HL-60 (cell line): ENCODE data around the gene RPS29.

Experiments used
- DNase-seq, 2 experiments: peaks; one replicate each; pipeline ENCODE4 v3.0.0-alpha.2; 2010 to 2020; ENCODE audit warnings: low read depth in 1 of 2, low spot score in 1 of 2
- H3K27ac ChIP-seq: fragments of 250-450 bp; sonication (Bioruptor Pico); replicated peaks from 2 replicates; pipeline ENCODE4 v1.5.1; 2020; ENCODE audit warnings: mild to moderate bottlenecking, moderate library complexity
- H3K27me3 ChIP-seq: fragments of 250-450 bp; sonication (Bioruptor Pico); 2 replicates; pipeline ENCODE4 v1.5.1; 2021; ENCODE audit warnings: mild to moderate bottlenecking, moderate library complexity; ENCODE audit not compliant: insufficient read depth, poor library complexity, severe bottlenecking
- H3K4me3 ChIP-seq: replicated peaks from 2 replicates; pipeline ENCODE4 v1.5.1; 2011; ENCODE audit warnings: mild to moderate bottlenecking, control low read depth, low read length; ENCODE audit not compliant: insufficient read depth
- GABPA ChIP-seq: IDR thresholded peaks from 2 replicates; pipeline ENCODE4 v1.6.1; 2012; ENCODE audit warnings: low read depth
- POLR2AphosphoS5 ChIP-seq: IDR thresholded peaks from 2 replicates; pipeline ENCODE4 v1.6.1; 2012; ENCODE audit warnings: low read depth
- SPI1 ChIP-seq: IDR thresholded peaks from 2 replicates; pipeline ENCODE4 v1.6.1; 2012; ENCODE audit warnings: low read depth, mild to moderate bottlenecking, borderline replicate concordance
- TF ChIP-seq, protein P1 (sequence below): IDR thresholded peaks from one replicate; pipeline ENCODE4 v1.5.1; 2011; ENCODE audit warnings: low read length, control low read depth, inconsistent platforms; ENCODE audit not compliant: insufficient read depth
- TF ChIP-seq, protein P2 (sequence below): IDR thresholded peaks from 2 replicates; pipeline ENCODE4 v1.6.1; 2012; ENCODE audit warnings: low read depth; ENCODE audit not compliant: insufficient replicate concordance

Gene RPS29

DNA sequence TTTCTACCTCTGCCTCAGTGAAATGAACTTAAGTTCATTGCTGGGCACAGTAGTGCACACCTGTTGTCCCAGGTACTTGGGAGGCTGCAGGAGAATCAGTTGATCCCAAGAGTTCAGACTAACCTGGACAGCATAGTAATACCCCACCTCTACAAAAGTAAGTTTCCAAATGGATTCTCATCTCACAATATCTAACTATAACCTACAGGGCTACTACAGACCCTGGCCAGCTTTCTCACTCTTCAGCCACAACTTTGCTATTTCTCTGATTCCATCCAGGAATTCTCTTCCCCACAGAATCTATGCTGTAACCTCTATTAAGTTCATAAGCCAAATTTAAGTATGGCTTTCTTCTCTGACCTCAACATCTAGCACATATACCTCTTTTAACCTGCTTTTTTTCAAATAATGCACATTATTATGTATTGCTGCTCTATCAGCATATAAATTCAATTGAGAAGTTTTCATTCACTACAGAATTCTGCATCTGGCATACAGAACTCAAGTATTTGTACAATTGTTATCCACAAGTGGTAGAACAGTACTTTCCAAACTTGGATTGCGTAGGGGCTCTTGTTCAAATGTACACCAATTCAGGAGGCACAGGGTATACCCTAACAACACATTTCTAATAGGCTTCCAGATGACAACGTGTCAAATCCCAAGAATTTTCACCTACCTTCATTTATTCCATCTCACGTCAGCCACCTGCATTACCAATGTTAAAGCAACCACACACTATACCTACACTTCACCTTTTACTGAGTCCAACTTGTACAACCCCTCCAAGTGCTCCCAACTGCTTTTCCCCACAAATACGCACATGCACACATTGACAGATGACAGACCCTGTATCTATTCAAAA lies 3.8 kb downstream of the RPS29 start:
- no peak overlapping the region for H3K4me3 ChIP-seq

DNA sequence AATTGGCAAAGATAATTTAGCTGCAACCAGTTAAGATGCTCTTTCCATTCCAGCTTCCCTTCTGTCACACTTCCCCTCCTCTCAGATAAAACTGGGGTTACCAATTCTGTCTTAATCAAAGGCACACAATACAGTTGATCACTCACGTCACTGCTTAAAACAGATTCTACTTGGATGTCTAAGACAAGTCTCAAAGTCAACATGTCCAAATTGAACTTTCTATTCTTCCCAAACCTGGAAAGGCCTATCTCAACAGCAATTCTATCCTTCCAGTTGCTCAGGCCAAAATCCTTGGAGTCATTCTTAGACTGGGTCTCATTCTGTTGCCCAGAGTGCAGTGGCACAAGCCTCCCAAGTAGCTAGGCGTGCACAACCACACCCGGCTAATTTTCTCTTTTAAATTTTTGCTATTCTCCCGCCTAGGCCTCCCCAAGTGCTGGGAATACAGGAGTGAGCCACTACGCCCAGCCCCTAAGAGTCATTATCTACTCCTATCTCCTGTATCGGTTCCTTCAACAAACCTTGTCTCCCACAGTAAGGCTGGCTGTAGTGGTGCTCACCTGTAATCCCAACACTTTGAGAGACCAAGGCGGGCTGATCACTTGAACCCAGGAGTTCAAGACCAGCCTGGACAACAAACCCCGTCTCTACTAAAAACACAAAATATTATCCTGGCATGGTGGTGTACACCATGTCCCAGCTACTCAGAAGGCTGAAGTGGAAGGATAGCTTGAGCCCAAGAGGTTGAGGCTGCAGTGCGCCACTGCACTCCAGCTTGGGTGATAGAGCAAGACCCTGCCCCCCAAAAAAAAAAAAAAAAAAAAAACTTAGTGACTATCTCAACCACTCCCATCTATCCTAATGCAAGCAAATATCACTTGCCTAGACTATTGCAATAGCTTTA lies 4.7 kb downstream of the RPS29 start:
- no peak overlapping the region for H3K27ac ChIP-seq
- no peak for DNase-seq
- TF ChIP-seq SPI1 = peak; percentile 37; the same call in 1 of the 2 replicates
- peak; percentile 42; the same call in 1 of the 2 replicates for TF ChIP-seq POLR2AphosphoS5
- TF ChIP-seq, protein P1, sequence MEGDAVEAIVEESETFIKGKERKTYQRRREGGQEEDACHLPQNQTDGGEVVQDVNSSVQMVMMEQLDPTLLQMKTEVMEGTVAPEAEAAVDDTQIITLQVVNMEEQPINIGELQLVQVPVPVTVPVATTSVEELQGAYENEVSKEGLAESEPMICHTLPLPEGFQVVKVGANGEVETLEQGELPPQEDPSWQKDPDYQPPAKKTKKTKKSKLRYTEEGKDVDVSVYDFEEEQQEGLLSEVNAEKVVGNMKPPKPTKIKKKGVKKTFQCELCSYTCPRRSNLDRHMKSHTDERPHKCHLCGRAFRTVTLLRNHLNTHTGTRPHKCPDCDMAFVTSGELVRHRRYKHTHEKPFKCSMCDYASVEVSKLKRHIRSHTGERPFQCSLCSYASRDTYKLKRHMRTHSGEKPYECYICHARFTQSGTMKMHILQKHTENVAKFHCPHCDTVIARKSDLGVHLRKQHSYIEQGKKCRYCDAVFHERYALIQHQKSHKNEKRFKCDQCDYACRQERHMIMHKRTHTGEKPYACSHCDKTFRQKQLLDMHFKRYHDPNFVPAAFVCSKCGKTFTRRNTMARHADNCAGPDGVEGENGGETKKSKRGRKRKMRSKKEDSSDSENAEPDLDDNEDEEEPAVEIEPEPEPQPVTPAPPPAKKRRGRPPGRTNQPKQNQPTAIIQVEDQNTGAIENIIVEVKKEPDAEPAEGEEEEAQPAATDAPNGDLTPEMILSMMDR = no peak
- no peak overlapping the region for H3K4me3 ChIP-seq
- H3K27me3 ChIP-seq = no peaks in the 10 kb centered on the region

More for the DNA sequence above, 3.8 kb downstream of the RPS29 start:
- no peak for DNase-seq
- TF ChIP-seq, protein P2, sequence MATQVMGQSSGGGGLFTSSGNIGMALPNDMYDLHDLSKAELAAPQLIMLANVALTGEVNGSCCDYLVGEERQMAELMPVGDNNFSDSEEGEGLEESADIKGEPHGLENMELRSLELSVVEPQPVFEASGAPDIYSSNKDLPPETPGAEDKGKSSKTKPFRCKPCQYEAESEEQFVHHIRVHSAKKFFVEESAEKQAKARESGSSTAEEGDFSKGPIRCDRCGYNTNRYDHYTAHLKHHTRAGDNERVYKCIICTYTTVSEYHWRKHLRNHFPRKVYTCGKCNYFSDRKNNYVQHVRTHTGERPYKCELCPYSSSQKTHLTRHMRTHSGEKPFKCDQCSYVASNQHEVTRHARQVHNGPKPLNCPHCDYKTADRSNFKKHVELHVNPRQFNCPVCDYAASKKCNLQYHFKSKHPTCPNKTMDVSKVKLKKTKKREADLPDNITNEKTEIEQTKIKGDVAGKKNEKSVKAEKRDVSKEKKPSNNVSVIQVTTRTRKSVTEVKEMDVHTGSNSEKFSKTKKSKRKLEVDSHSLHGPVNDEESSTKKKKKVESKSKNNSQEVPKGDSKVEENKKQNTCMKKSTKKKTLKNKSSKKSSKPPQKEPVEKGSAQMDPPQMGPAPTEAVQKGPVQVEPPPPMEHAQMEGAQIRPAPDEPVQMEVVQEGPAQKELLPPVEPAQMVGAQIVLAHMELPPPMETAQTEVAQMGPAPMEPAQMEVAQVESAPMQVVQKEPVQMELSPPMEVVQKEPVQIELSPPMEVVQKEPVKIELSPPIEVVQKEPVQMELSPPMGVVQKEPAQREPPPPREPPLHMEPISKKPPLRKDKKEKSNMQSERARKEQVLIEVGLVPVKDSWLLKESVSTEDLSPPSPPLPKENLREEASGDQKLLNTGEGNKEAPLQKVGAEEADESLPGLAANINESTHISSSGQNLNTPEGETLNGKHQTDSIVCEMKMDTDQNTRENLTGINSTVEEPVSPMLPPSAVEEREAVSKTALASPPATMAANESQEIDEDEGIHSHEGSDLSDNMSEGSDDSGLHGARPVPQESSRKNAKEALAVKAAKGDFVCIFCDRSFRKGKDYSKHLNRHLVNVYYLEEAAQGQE = no peak
- TF ChIP-seq GABPA (no peak), POLR2AphosphoS5 (peak; percentile 82)
- Histone ChIP-seq H3K27me3 (no peaks in the 10 kb centered on the region), H3K27ac (no peak overlapping the region; the same call in 1 of the 2 replicates)

DNA sequence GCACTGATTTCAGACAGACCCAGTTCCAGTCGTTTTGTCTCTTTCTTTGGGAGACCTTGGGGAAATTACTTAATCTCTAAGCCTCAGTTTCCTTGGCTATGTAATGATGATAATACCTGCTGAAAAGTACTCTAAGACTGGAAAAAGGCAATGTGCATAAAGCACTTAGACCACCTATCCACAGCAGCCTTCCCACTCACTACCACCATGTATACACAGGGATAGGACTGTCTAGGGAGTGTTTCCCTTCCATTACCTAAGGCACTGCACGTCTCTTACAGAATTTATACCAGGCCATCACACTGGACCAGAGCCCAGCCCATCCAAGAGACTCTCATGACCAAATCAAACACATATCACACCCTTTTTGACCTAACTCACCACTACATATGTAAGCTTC lies 6.3 kb downstream of the RPS29 start:
- H3K4me3 ChIP-seq = no peak overlapping the region
- no peak for TF ChIP-seq SPI1
- TF ChIP-seq, protein P1 = no peak
- TF ChIP-seq POLR2AphosphoS5 = no peak
- TF ChIP-seq, protein P2 = no peak
- no peak for TF ChIP-seq GABPA
- no peak for DNase-seq
- H3K27me3 ChIP-seq = no peaks in the 10 kb centered on the region
- H3K27ac ChIP-seq = no peak overlapping the region

DNA sequence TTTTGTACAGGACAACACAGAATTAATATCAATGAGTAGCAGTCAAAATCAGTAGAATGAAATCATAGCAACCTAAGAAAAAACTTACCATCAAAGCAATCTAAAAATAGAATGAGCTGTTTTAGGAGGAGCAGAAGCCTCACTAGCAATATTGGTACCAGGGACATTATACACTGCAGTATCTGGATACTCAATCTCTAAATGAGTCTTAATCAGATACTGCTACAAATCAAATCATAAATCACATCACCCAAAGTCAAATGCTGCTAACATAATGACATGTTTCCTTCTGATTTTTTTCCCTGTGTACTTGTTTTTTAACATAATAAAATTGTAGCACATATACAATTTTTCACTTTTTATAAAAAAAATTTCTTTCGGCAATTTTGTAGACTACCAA lies 8.0 kb downstream of the RPS29 start:
- no peaks in the 10 kb centered on the region for H3K27me3 ChIP-seq
- no peak for TF ChIP-seq GABPA
- TF ChIP-seq, protein P2 = no peak
- no peak for TF ChIP-seq SPI1
- TF ChIP-seq POLR2AphosphoS5 = no peak
- TF ChIP-seq, protein P1 = no peak
- no peak for DNase-seq
- H3K27ac ChIP-seq = no peak overlapping the region
- no peak overlapping the region for H3K4me3 ChIP-seq
